ENCODE data around the gene SEPTIN12.

SEPTIN12 gene

DNA sequence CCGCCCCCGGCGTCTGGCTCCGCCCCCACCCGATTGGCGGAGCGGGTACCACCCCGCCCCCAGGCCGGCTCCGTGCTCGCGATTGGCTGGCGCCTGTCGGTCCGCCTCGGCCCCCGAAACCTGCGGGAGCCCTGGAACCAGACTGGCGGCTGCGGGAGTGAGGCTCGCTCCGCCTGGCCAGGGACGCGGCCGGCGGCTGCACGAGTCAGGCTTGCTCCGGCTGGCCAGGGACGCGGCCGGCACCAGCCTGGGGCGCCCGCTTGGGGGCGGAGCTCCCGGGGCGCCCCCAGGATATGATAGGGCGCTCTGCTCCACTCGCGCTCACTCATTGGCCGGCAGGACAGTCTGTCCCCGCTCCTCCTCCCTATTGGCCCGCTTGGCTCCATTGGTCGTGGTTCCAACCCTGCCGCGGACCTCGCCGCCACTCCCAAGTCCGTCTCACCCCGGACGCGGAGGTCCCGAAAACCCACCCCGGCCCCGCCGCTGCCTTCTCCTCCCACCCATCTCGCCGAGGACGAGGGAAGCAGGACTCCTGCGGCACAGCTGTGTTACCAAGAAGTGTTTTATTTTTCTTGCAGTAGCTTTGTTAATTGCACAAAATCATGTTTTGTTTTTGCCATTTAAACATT is 14.6 kb upstream of the SEPTIN12 start:
- peak; percentile 65; the same call in 1 of the 2 replicates for TF ChIP-seq GLIS3 (CRISPR knock-in tag; IDR thresholded peaks at IDR 0.05)
- no peak for TF ChIP-seq ZFP30 (CRISPR knock-in tag; IDR thresholded peaks at IDR 0.05)
- ATAC-seq: peak; percentile 98

DNA sequence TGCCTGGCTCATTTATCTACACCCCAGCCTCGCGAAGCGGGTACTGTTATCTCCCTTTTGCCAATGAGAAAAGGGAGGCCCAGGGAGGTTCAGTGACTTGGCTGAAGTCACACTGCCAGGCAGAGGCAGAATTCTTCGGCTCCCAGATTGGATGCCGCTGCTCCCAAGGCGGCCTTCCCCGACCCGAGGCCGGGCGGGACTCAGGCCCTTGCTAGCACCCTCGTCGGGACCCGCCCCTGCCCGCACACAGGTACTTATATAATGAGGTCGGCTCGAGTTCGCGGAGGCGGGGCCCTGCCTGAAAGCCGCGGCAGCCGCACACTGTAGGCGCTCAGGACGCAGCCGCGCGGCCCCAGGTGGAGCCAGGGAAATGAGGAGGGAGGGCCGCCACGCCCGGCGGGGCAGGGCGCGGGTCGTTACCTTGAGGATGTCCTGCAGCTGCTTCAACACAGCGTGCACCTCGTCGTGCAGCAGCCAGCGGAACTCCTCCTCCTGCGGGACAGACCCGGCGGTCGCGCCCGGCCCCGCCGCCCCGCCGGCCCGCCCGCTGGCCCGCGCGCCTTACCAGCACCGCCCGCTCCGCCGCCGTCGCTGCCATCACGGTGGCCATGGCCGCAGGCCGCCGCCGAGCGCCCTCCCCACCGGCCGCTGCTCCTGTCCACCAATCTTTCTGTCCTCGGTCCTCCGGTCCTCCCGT is 14.0 kb upstream of the SEPTIN12 start, which contains the start of gene ROGDI:
ROGDI (minus strand) TSS at position 672 of the 697 bp plus-strand sequence; CDS start at position 610, 62 bp downstream.
- TF ChIP-seq TCF4 (CRISPR knock-in tag; IDR thresholded peaks at IDR 0.05; ENCODE audit: borderline replicate concordance) (no peak), ZNF565 (CRISPR knock-in tag; conservative IDR thresholded peaks at IDR 0.05; ENCODE audit: low read depth) (no peak)
- ATAC-seq: peak; percentile 48

DNA sequence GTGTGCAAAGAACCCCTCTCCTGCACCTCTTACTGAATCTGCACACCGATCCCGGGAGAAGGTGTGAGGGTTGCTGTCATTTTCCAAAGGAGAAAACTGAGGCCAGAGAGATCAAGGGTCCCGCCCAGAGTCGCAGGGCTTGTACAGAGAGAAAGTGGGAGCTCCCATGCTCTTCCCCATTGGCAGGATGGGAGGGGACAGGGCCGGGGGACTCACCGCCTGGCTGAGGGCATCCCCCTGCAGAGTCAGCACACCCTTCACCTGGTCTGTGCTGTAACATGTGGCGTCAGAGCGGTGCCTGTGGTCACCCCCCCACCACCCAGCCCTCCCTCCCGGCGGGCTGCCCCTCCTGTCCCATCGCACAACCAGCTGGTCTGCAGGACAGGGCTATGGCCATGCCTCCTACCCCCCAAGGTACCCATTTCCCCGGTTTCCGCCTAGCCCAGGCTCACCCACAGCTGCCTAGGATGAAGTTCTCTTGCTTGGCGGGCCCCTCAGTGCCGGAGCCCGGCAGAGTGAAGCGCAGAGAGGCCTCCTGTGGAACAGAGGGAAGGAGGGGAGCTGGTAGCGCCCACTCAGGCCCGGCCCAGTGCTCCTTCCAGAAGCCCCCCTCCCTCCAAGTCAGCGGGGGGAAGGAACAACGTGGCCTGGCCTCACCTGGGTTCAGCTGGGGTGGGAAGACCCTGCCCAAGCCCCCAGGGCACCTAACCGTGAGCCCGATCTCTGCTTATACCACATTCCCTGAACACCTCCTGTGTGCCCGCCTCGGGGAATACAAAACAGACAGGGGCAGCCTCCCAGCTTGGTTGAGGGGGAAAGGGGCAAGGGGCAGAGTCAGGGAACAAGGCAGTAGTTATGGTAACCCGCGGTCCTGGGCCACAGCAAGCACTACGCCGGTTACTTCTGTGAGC is 13.2 kb upstream of the SEPTIN12 start:
- TF ChIP-seq CSDC2 (CRISPR knock-in tag; IDR thresholded peaks at IDR 0.05): no peak
- no peak for TF ChIP-seq SNAI2 (CRISPR knock-in tag; IDR thresholded peaks at IDR 0.05)
- TF ChIP-seq OSR1 (CRISPR knock-in tag; IDR thresholded peaks at IDR 0.05): no peak
- no peak for TF ChIP-seq ZFP3 (CRISPR knock-in tag; IDR thresholded peaks at IDR 0.05)
- no peak for TF ChIP-seq TSHZ2 (CRISPR knock-in tag; IDR thresholded peaks at IDR 0.05)
- TF ChIP-seq GLIS3 (CRISPR knock-in tag; IDR thresholded peaks at IDR 0.05): no peak
- TF ChIP-seq ISL1 (CRISPR knock-in tag; IDR thresholded peaks at IDR 0.05): no peak
- TF ChIP-seq ESRRG (CRISPR knock-in tag; IDR thresholded peaks at IDR 0.05): no peak
- no peak for TF ChIP-seq RARB (CRISPR knock-in tag; IDR thresholded peaks at IDR 0.05)
- no peak for TF ChIP-seq ZC3H10 (CRISPR knock-in tag; IDR thresholded peaks at IDR 0.05)
- no peak for TF ChIP-seq BACH2 (CRISPR knock-in tag; IDR thresholded peaks at IDR 0.05; ENCODE audit: borderline replicate concordance)
- TF ChIP-seq PPARA (CRISPR knock-in tag; IDR thresholded peaks at IDR 0.05; ENCODE audit: borderline replicate concordance): no peak
- TF ChIP-seq, protein P1, sequence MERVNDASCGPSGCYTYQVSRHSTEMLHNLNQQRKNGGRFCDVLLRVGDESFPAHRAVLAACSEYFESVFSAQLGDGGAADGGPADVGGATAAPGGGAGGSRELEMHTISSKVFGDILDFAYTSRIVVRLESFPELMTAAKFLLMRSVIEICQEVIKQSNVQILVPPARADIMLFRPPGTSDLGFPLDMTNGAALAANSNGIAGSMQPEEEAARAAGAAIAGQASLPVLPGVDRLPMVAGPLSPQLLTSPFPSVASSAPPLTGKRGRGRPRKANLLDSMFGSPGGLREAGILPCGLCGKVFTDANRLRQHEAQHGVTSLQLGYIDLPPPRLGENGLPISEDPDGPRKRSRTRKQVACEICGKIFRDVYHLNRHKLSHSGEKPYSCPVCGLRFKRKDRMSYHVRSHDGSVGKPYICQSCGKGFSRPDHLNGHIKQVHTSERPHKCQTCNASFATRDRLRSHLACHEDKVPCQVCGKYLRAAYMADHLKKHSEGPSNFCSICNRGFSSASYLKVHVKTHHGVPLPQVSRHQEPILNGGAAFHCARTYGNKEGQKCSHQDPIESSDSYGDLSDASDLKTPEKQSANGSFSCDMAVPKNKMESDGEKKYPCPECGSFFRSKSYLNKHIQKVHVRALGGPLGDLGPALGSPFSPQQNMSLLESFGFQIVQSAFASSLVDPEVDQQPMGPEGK (CRISPR knock-in tag; IDR thresholded peaks at IDR 0.05; ENCODE audit: borderline replicate concordance): no peak
- no peak for ATAC-seq

DNA sequence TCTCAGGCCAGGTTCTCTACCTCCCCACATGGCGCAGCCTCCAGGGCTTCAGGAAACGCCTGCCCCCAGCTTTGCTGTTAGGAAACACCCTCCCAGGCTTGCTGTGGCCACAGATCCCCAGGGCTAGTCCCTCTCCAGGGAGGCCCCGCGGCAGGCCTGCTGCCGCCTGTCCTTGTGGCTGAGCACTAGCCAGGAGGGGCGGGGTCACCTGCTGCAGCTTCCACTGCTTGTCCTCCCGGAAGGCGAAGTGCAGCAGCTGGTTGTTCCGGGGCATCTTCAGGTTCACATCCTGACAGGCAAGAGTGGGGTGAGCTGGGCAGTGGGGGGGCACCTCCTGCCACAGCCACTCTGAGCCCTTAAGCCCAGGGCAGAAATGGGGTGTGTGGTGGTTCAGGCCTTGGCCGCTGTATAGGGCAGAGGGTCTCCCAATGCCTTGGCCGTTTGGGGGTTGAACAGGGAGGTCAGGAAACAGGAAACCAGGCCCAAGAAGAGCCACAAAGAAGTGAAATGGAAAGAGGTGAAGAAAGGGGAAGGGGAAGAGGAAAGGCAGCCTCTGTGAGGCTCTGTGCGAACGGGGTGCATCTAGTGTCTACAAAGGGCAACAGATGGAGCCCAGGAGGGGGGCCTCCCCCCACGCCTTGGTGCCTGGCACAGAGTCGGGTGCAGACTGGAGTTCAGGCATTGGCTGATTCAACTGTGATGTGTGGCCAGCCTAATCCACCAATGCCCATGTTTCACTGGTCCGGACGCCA is 12.3 kb upstream of the SEPTIN12 start:
- no peak for ATAC-seq
- no peak for TF ChIP-seq TCF4 (CRISPR knock-in tag; IDR thresholded peaks at IDR 0.05; ENCODE audit: borderline replicate concordance)
- no peak for TF ChIP-seq ZFP30 (CRISPR knock-in tag; IDR thresholded peaks at IDR 0.05)
- TF ChIP-seq PPARA (CRISPR knock-in tag; IDR thresholded peaks at IDR 0.05; ENCODE audit: borderline replicate concordance): no peak
- no peak for TF ChIP-seq OSR1 (CRISPR knock-in tag; IDR thresholded peaks at IDR 0.05)
- no peak for TF ChIP-seq ESRRG (CRISPR knock-in tag; IDR thresholded peaks at IDR 0.05)
- TF ChIP-seq ISL1 (CRISPR knock-in tag; IDR thresholded peaks at IDR 0.05): no peak
- TF ChIP-seq SNAI2 (CRISPR knock-in tag; IDR thresholded peaks at IDR 0.05): no peak
- TF ChIP-seq BACH2 (CRISPR knock-in tag; IDR thresholded peaks at IDR 0.05; ENCODE audit: borderline replicate concordance): no peak
- TF ChIP-seq CSRNP3 (CRISPR knock-in tag; IDR thresholded peaks at IDR 0.05): no peak
- TF ChIP-seq CSDC2 (CRISPR knock-in tag; IDR thresholded peaks at IDR 0.05): no peak
- no peak for TF ChIP-seq ARNTL (CRISPR knock-in tag; IDR thresholded peaks at IDR 0.05; ENCODE audit: borderline replicate concordance, low read depth)
- TF ChIP-seq ZNF8 (CRISPR knock-in tag; IDR thresholded peaks at IDR 0.05): no peak
- no peak for TF ChIP-seq GLIS3 (CRISPR knock-in tag; IDR thresholded peaks at IDR 0.05)
- TF ChIP-seq POU6F1 (CRISPR knock-in tag; IDR thresholded peaks at IDR 0.05; ENCODE audit: borderline replicate concordance, low read depth): no peak
- no peak for TF ChIP-seq ZNF70 (CRISPR knock-in tag; IDR thresholded peaks at IDR 0.05)
- TF ChIP-seq RARB (CRISPR knock-in tag; IDR thresholded peaks at IDR 0.05): no peak
- TF ChIP-seq TSHZ2 (CRISPR knock-in tag; IDR thresholded peaks at IDR 0.05): no peak
